ENCODE measurements around the gene TRAPPC14.

DNA sequence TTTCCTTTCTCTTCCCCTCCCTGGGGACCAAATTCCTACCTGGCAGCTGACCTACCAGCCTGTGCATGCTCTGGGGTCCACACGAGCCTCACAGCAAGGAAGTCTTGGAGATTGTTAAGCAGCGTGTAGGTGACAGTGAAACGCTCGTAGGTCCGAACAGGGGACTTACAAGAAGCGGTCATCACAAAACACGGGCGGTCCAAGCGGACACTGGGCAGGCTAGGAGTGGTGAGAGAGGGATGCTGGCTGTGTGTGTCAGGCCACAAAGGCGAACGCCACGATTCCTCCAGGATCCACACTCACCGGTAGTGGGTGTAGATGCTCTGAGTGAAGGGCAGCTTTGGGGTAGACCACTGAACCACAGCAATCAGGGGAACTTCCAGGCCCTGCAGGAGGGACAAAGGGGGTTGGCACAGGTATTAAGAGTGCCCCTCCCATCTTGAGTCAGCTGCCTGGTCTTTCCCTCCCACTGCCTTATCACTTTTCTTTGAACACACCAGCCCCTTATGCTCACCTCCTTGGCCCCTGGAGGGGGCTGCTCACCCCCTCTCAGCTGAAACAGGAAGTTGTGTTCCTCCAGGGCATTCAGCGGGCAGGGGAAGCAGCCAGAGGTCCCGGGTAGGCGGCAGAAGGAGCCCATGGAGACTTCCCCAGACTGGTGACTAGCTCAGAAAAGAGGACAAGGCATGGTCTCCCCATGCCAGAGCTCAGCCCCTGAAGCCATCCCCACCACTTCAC is 2.0 kb downstream of the TRAPPC14 start:
- no peak for TF ChIP-seq EZH2 (IDR thresholded peaks at IDR 0.05; ENCODE audit: low read depth)
- TF ChIP-seq, protein P1, sequence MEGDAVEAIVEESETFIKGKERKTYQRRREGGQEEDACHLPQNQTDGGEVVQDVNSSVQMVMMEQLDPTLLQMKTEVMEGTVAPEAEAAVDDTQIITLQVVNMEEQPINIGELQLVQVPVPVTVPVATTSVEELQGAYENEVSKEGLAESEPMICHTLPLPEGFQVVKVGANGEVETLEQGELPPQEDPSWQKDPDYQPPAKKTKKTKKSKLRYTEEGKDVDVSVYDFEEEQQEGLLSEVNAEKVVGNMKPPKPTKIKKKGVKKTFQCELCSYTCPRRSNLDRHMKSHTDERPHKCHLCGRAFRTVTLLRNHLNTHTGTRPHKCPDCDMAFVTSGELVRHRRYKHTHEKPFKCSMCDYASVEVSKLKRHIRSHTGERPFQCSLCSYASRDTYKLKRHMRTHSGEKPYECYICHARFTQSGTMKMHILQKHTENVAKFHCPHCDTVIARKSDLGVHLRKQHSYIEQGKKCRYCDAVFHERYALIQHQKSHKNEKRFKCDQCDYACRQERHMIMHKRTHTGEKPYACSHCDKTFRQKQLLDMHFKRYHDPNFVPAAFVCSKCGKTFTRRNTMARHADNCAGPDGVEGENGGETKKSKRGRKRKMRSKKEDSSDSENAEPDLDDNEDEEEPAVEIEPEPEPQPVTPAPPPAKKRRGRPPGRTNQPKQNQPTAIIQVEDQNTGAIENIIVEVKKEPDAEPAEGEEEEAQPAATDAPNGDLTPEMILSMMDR (conservative IDR thresholded peaks at IDR 0.05): no peak
